ENCODE data around the gene B3GNT2.
"Not testable (repeated sequence)": the region's sequence is repeated elsewhere in the genome, so short reads cannot be mapped to it uniquely, and the experiment has no call there.

Gene B3GNT2

GRCh38 chr2:62195421-62196277, at the start of gene B3GNT2:
TSS of gene B3GNT2 (plus strand) at chr2:62196115. CDS start at chr2:62222221, 26,106 bp downstream.
- peak; percentile 45 for DNase-seq (ENCODE audit: low read depth)

GRCh38 chr2:62146790-62147189, 49.1 kb upstream of the B3GNT2 start:
- not testable (repeated sequence) for DNase-seq (ENCODE audit: low read depth)

- peak; percentile 90 for DNase-seq (ENCODE audit: low read depth)
Observed at GRCh38 chr2:62147610-62148301, 48.2 kb upstream of the B3GNT2 start.

- DNase-seq (ENCODE audit: low read depth), result peak; percentile 97
Observed at GRCh38 chr2:62149708-62150107, 46.2 kb upstream of the B3GNT2 start.

GRCh38 chr2:62150597-62151305, 45.2 kb upstream of the B3GNT2 start:
- DNase-seq (ENCODE audit: low read depth), result no peak

- DNase-seq (ENCODE audit: low read depth), result no peak
Observed at GRCh38 chr2:62151306-62151638, 44.6 kb upstream of the B3GNT2 start.

- DNase-seq (ENCODE audit: low read depth), result no peak
Observed at GRCh38 chr2:62152000-62152399, 43.9 kb upstream of the B3GNT2 start.

GRCh38 chr2:62156861-62157496, 38.9 kb upstream of the B3GNT2 start:
- DNase-seq (ENCODE audit: low read depth), result no peak

- no peak for DNase-seq (ENCODE audit: low read depth)
Observed at GRCh38 chr2:62158444-62159121, 37.3 kb upstream of the B3GNT2 start.

GRCh38 chr2:62160691-62161090, 35.2 kb upstream of the B3GNT2 start:
- DNase-seq (ENCODE audit: low read depth), result not testable (repeated sequence)

GRCh38 chr2:62163106-62163831, 32.6 kb upstream of the B3GNT2 start:
- no peak for DNase-seq (ENCODE audit: low read depth)

- no peak for DNase-seq (ENCODE audit: low read depth)
Observed at GRCh38 chr2:62163834-62164233, 32.1 kb upstream of the B3GNT2 start.

- DNase-seq (ENCODE audit: low read depth), result no peak
Observed at GRCh38 chr2:62175728-62176127, 20.2 kb upstream of the B3GNT2 start.

GRCh38 chr2:62176801-62177200, 19.1 kb upstream of the B3GNT2 start:
- DNase-seq (ENCODE audit: low read depth), result no peak

- no peak for DNase-seq (ENCODE audit: low read depth)
Observed at GRCh38 chr2:62177392-62178049, 18.4 kb upstream of the B3GNT2 start.

GRCh38 chr2:62178741-62179271, 17.1 kb upstream of the B3GNT2 start:
- DNase-seq (ENCODE audit: low read depth), result peak; percentile 33

GRCh38 chr2:62180975-62181374, 14.9 kb upstream of the B3GNT2 start:
- DNase-seq (ENCODE audit: low read depth), result no peak

GRCh38 chr2:62181843-62182242, 14.1 kb upstream of the B3GNT2 start:
- no peak for DNase-seq (ENCODE audit: low read depth)

- no peak for DNase-seq (ENCODE audit: low read depth)
Observed at GRCh38 chr2:62184512-62185230, 11.2 kb upstream of the B3GNT2 start.

Data from stromal cell of bone marrow (primary cell).